GM18858 (cell line): ENCODE measurements around the gene GPA33.

Experiments
- ATAC-seq: cut with Tn5 transposase; IDR thresholded peaks from one replicate; pipeline ENCODE4 v1.9.1; 2021; ENCODE audit not compliant: unreplicated experiment

Gene GPA33

DNA sequence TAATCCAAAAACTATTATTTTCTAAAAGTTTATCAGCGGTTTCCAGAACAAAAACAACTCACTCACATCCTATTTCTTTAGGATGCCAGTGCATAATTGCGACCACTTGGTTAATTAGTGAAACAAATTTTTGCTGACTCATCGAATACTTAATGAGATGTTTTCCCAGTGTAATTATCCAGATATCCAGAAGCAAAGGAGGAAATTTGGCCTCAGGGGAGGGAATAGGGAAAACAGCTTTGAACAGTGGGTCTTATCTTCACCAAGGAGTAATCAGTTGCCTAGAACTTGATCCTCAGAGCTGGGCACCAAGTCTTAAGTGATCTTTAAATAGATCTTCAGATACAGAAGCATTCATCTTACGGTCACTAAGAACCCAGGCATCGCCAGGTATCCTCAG is 28.0 kb upstream of the GPA33 start:
- no peak for ATAC-seq

DNA sequence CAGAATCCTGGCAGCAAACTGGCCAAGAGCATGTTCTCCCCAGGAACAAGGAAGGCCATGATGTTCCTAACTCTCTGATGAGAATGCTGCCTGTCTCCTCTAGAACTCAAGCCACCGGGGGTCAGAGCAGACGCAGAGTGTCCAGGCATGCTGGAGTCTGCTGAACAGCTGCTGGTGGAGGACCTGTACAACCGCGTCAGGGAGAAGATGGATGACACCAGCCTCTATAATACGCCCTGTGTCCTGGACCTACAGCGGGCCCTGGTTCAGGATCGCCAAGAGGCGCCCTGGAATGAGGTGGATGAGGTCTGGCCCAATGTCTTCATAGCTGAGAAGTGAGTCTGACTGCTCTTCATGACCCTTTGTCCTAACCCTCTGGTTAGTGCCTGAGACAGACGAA is 27.0 kb upstream of the GPA33 start:
- ATAC-seq = no peak

DNA sequence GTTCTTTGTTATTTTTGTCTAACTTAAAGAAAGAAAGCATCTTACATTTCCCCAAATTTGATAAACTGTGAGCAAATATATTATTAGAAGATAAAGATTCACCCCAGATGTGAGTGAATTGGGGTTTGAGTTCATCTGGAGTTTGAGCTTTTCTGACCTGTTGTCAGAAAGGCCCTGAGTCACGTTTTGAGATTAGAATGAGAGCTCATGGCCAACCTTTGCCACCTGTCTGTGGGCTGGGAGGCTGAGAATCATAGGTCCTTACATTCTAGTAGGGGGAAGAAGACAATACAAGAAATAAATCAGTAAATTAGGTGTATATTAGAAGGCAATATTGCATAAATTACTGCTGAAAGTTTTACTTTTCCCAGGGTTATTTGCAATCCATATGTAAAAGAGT is 26.0 kb upstream of the GPA33 start:
- ATAC-seq = no peak

DNA sequence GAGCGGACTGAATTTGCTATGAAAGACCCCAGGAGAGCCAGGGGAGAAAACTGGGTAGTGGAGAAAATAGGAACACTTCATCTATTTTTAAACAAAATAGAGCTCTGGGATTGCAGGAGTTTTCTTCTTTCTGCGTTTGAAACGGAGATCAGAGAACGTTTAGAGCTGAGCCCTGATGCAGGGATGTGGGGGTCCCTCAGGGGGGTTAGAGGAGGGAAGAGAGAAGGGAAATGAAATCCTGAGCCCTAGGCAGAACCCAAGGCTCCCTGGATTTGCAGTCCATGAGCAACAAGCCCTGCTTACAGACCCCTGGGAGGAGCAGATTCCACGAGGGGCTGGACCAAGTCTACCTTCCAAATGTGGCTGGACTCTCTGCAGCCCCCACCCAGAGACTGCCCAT is 25.5 kb upstream of the GPA33 start:
- ATAC-seq = no peak

DNA sequence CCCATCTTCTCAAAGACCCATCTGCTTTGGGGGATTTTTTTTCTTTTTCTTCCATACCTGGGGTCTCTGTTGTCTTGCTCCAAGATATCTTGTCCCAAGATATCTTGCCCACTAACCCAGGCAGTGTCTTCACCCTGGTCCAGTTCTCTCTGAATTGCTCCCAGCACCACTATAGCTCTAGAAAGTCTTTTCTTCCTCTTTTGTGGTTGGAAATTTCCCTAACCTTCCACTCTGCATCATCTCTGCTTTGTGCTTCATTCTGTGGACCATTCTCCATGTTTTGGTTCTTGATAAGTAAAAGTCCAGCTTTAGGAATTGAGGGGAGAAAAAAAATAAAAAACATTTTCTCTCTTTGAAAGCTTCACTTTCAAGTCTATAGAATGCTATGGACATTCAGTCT is 24.5 kb upstream of the GPA33 start:
- ATAC-seq = no peak

DNA sequence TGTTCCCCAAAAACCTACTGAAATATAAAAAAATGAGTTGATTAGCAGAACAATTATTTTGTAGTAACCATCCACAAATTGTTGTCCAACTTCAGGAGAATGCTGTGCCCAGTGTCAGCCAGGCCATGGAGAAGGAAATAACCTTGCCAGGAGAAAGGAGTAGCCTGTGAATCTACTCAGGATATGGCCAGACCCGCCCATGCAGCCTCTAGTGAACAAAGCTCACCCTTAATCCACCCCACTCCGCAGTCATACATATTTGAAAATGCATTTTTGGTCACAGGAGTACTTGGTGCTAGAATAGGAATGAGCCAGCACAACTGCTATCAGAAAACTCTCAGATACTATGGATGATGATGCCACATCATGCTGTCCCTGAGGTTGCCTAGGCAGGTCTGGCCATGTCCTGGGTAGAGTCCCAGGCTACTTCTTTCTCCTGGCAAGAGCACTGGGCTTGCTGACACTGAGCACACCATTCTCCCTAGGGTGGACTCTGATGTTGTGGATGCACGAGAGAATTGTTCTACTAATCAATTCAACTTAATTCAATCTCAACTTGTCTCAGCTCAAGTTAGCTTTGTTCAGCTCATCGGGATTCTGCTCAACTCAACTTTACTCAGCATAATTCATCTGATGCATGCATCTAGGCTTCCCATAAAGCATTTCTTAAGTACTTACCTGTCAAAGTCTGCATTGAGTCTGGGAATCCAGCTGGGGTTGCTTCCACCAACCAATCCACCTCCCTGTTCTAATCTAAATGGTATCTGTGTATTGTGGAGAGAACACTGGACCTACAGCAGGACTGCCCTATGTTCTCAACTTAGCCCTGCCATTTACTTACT is 21.9 kb upstream of the GPA33 start:
- no peak for ATAC-seq

DNA sequence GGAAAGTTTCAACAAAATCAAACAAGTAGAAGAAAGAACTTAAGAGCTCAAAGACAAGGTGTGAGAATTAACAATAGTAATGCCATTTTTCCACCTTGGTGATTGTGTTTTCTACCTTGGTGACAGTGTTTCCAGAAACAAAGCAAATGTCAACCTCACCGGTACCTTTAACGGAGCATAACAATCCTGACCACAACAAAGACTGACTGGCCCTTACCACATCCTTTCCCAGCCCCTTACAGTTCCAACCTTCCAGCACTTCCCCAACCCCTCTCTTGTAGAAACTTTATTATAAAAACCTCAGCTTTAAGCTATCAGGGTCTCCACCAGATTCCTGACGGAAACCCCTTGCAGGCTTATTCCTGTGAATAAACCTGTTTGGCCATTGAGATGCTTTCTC is 20.4 kb upstream of the GPA33 start:
- peak; percentile 45 for ATAC-seq

DNA sequence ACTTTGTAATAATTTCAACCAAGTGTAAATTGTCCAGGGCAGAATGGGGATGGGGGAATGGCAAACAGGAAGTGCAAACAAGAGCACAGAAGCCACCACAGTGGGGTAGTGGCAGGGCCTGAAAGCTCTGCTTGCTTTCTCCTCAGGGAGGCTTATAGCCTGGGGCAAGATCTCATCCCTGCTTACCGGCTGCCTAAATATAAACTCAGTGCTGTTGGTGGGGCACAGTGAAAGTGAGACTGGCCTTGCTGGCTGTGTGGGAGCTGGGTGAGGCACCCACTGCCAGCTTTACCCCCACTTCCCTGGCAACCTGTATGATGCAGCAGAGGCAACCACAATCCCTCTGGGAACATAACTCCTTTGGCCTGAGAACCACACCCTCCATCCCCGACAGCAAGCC is 18.9 kb upstream of the GPA33 start:
- no peak for ATAC-seq

DNA sequence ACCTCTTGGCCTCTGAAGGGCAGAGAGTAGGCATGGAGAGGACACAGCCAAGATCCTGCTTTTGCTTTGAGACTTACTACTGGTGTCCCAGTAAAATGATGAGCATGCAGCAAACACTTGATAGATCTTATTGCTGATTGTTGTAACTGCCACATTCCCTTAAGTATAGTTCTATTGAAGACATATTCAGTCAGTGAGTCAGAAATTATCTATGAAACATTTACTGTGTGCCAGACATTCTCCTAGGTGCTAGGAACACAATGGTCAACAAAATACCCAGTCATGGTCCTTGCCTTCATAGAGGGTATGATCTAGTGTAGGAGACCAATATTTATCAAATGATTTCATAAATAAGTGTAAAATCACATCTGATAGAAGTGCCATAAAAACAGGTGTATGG is 17.3 kb upstream of the GPA33 start:
- ATAC-seq = no peak

DNA sequence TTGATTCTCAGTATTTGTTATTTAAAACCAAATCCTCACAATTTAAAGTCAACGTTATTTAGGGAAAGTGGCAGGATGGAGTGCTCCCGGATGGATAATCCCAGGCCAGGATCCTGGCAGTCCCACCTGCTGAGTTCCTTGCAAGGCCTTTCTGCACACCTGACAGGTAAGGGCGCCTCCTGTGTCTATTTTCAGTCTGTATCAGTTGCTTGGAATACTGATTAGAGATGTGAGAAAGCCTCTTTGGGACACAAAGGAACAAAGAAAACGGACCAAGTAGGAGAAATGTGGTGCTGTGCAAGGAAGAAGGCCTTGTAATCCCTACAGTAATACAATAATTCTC is 15.9 kb upstream of the GPA33 start:
- ATAC-seq = no peak

DNA sequence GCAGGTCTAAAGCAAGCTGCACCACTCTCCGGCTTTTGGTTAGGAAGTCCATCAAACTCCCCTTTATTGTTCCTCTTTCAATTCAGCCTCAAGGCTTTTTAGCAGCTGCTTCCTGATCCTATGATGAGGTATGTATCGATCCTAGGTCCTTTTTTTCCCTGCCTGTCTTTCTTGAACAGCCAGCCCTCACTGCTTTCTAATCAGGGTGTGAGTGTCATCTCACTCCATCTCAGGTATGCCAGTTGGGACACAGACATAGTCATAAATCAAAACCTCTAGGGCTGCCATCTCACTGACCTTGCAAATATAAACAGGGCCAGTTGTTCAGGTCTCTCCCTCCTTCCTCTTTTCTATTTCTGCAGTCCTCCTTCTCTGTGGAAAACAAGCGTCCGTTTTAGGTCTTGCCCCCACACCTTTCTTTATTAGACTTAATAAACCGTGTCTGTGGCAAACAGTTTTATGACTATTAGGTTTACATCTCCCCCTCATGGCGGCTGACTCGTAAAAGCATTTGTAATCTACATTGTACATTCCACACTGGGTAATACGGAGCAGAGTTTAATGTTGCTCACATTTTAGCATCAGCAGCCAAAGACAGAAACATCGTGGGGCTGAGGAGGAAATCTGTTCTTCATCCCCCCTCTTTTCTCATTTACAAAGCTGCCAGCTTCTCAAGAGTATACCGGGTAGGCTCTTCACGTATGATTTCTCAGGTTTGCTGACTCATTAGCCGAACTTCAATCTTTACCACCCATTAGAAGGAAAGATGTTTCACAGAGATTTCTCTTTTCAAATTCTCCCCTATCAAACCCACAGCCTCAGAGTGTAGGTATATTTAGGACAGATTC is 15.3 kb upstream of the GPA33 start:
- ATAC-seq = no peak

DNA sequence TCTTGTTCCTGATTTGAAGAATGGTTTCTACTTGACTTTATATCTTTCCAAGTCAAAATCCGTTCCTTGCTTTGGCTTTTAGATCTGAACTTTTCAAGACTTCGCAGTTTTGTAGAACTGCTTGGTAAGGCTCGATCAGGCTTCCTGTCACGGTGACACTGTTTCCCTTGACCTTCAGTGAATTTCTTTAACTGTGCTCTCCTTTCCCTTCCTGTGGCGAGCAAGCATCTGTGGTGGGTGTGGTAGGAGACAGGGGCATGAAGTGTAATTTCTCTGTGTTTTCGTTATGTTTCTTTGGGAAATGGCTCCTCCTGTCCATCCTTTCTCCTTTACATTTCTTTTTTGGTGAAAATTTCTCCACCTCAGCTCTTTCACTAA is 14.1 kb upstream of the GPA33 start:
- ATAC-seq = no peak

DNA sequence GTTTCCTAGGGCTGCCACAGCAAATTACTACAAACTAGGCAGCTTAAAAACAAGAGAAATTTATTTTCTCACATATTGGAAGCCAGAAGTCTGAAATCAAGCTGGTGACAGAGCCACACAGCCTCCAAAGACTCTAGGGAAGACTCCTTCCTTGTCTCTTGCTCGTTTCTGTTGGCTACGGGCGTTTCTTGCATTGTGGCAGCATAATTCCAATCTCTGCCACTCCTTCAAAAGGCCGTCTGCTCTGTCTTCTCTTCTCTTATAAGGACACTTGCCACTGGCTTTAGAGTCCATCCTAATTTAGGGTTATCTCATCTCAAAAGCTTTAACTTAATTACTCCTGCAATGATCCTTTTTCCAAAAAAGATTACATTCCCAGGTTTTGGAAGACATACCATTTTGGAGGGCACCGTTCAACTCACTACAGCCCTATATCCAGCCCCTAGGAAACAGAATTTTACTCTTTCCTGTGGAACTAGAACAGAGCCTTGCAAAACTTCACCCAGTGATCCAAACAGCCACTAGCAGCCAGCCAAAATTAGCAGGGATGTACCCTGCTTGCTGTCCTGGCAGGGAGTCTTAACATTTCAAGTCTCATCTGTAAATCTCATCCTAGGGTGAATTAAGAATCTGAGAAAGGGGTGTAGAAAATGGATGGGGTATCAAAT is 12.9 kb upstream of the GPA33 start:
- no peak for ATAC-seq

DNA sequence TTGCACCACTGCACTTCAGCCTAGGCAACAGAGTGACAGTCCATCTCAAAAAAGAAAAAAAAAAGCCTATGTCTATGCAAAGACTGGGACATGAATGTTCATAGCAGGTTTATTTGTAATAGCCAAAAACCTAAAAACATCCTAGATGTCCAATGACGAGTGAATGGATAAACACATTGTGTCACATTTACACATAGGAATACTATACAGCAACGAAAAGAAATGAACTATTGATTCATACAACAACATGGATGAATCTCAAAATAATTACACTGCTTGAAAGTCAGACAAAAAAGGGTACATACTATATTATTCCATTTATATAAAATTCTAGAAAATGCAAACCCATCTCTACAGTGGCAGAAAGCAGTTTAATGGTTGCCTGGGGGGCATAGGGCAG is 11.6 kb upstream of the GPA33 start:
- no peak for ATAC-seq

DNA sequence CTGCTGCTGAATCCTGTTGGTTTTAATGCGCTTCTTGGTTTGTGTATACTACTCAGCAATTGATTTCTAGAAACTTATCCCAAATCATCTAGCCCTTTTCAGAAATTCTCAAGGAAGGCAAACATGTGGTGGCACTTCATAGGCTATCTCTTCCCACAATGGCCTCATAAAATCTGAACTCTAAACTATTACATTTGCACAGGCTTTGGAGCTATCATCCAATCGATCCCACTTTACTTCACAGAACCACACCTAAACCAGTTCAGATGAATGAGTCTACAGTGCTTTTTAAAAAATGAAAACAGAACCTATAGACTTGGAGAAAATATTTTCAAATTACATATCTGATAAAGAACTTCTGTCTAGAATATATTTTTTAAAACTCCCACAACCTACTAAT is 10.6 kb upstream of the GPA33 start:
- no peak for ATAC-seq

DNA sequence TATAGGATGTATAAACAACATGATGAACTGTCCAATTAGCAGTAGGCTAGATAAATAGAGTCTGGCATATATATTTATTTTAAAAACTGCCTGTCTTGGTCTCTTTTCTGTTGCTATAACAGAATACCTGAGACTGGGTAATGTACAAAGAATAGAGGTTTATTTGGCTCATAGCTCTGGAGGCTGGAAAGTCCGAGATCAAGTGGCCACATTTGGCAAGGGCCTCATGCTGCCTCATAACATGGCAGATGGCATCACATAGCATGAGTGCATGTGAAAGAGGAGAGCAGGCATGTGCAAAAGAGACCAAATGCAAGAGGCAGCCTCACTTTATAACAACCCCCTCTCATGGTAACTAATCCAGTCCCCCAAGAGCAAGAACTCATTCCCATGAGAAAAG is 9.7 kb upstream of the GPA33 start:
- ATAC-seq = no peak

DNA sequence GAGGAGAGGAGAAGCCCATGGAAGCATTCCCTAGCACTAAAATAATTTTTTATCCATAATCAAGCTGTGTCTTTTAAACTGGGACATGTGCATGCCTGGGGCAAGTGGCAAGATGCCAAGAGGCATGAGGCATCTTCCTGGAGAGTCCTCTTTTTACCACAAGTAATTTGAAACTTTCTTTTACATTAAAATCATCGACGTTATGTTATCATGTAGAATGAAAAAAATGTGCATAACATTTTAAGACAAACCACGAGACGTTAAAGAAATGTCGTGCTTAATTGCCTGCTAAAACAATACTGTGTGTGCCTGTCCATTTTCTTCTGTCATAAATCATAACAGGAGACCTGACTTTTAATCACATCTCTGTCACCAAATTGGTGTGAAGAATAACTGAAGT is 5.2 kb upstream of the GPA33 start:
- no peak for ATAC-seq

DNA sequence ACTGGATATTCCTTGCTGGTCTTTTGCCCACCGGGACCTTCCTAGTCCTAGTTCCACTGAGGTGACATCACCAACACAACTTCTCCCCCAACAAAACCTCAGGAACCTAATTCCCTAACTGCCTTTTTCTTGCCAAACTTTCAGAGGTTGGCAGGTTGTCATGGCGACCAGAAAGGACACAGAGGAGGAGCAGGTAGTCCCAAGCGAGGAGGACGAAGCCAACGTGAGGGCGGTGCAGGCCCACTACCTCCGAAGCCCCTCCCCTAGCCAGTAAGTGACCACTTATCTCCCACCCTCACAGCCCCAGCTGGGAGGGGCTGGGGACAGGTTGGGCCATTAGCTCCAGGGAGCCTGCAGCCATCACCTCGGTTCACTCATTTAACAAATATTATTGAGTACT is 4.5 kb upstream of the GPA33 start:
- no peak for ATAC-seq

DNA sequence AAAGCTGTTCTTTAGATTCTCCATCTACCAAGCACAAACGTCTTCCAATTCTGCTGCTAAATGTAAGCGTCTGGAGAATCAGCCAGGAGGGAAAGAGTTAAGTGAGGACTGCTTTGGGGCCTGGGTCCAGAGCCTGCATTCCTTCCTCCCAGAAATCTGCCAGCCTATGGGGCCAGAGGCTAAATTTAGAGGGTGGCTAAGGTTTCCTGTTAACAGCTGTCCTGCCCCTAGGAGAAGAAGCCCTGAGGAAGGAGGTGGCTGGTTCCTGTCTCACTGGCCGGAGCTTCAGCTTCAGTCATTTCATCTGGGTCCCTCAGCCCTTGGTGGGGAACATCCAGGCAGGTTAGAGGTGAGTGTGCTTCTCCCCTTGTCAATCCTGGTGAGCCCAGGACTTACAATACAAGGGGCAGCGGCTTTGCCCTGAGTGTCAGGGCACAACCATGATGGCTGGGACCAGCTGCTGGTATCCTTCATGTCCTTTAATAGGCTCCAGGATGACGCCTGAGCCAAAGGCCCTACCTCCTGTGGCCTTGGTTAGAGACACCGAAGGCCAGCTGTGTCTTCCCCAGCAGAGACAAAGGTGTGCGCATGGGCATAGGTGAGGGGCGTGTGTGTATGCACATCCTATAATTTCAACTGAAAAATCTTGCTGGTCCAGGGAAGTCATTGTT is 3.8 kb upstream of the GPA33 start, which contains the start of gene STYXL2:
Gene STYXL2, plus strand, starts transcription at position 230 of the 671 bp plus-strand sequence. CDS start 775 bp downstream, outside the sequence.
- no peak for ATAC-seq

DNA sequence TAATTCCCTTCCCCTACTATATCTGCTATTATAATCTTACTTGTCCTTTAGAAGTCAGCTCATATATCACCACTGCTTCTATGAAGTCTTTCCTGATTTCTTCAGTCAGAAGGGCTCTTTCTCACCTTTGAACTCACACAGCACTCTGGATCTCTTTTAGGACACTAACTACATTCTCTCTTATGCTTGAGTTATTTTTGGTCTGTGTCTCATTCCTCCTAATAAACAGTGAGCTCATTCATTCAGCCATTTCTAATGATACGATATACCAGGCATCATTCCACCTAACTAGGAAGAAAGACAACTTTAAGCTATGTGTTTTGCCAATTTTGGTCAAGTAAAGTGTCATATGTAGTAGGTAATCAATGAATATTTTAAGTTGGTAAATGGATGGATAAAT is 2.5 kb upstream of the GPA33 start:
- no peak for ATAC-seq

DNA sequence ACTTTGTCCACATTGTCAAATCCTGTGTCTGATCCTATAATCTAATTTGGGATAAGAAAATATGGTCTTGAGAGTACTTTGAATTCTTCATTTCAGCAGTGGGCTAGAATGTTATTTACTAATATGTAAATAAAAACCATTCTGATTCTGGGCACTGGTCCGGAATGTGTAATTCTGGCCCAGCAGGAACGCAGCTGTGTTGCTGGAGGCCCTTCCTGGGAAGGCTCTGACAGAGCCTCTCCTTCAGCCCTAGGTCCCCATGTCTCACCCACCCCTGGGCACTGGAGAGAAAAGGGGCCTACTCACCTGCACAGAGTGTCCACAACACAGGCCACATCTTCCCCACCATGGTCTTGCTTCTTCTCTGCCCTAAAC is 251 bp downstream of the GPA33 start:
- no peak for ATAC-seq
